Measurements from ENCODE around the gene JARID2. TPM values are rescaled to one million over a fixed set of nuclear protein-coding genes. Genes with fewer than 3 reads are reported as not detected.
A peak's percentile ranks its signal among the peaks of the same experiment; 100 is the strongest.

The JARID2 gene
- total RNA-seq, 4 donors from 2014 or later: 20.0 to 29.4 (median 23.9) TPM

- peaks cover 83% of the 10 kb centered on the region for H3K36me3 ChIP-seq
- no peak for DNase-seq (ENCODE audit: low spot score in 2 of 2)
- H3K27ac ChIP-seq: no peak overlapping the region
- H3K27me3 ChIP-seq: no peaks in the 10 kb centered on the region
- peaks cover 7% of the 10 kb centered on the region for H3K4me1 ChIP-seq
- WGBS: 73% methylated on average over 18 of the region's 21 CpGs
- no peak for TF ChIP-seq CTCF (IDR thresholded peaks at IDR 0.05)
- no peak for TF ChIP-seq POLR2A (IDR thresholded peaks at IDR 0.05)
- TF ChIP-seq POLR2AphosphoS5 (IDR thresholded peaks at IDR 0.05): no peak
- no peak for TF ChIP-seq EP300 (IDR thresholded peaks at IDR 0.05)
- H3K4me3 ChIP-seq: no peak overlapping the region
- no peaks in the 10 kb centered on the region for H3K9me3 ChIP-seq
Measured at GRCh38 chr6:15513801-15514711, 268.2 kb downstream of the JARID2 start.

- peaks cover 87% of the 10 kb centered on the region for H3K36me3 ChIP-seq
- no peak overlapping the region for H3K27ac ChIP-seq
- H3K9me3 ChIP-seq: no peaks in the 10 kb centered on the region
- DNase-seq (ENCODE audit: low spot score in 2 of 2): no peak
- H3K4me3 ChIP-seq: no peak overlapping the region
- TF ChIP-seq CTCF (IDR thresholded peaks at IDR 0.05) (no peak), POLR2A (IDR thresholded peaks at IDR 0.05) (no peak), EP300 (IDR thresholded peaks at IDR 0.05) (no peak), POLR2AphosphoS5 (IDR thresholded peaks at IDR 0.05) (no peak)
- peaks cover 7% of the 10 kb centered on the region for H3K4me1 ChIP-seq
- 99% methylated on average over 6 of the region's 6 CpGs for WGBS
- no peaks in the 10 kb centered on the region for H3K27me3 ChIP-seq
Measured at GRCh38 chr6:15515226-15515625, 269.4 kb downstream of the JARID2 start.

- DNase-seq (ENCODE audit: low spot score in 2 of 2): no peak
- Histone ChIP-seq H3K9me3 (no peaks in the 10 kb centered on the region), H3K36me3 (peaks cover 90% of the 10 kb centered on the region), H3K4me3 (no peak overlapping the region), H3K4me1 (peaks cover 7% of the 10 kb centered on the region), H3K27me3 (no peaks in the 10 kb centered on the region), H3K27ac (no peak overlapping the region)
- no peak for TF ChIP-seq CTCF (IDR thresholded peaks at IDR 0.05)
- TF ChIP-seq EP300 (IDR thresholded peaks at IDR 0.05): no peak
- TF ChIP-seq POLR2AphosphoS5 (IDR thresholded peaks at IDR 0.05): no peak
- no peak for TF ChIP-seq POLR2A (IDR thresholded peaks at IDR 0.05)
- 86% methylated on average over 18 of the region's 18 CpGs for WGBS
Measured at GRCh38 chr6:15515660-15516375, 269.9 kb downstream of the JARID2 start.

- peak in 1 of 2 donors; percentile 45 for DNase-seq (ENCODE audit: low spot score in 2 of 2)
- no peak for TF ChIP-seq CTCF (IDR thresholded peaks at IDR 0.05)
- 93% methylated on average over 13 of the region's 13 CpGs for WGBS
- peaks cover 88% of the 10 kb centered on the region for H3K36me3 ChIP-seq
- H3K9me3 ChIP-seq: no peaks in the 10 kb centered on the region
- no peaks in the 10 kb centered on the region for H3K27me3 ChIP-seq
- H3K27ac ChIP-seq: no peak overlapping the region
- no peak overlapping the region for H3K4me3 ChIP-seq
- H3K4me1 ChIP-seq: peaks cover 11% of the 10 kb centered on the region
Measured at GRCh38 chr6:15516378-15516777, 270.5 kb downstream of the JARID2 start.

GRCh38 chr6:15516923-15517560, 271.2 kb downstream of the JARID2 start:
- Histone ChIP-seq H3K27me3 (no peaks in the 10 kb centered on the region), H3K9me3 (no peaks in the 10 kb centered on the region), H3K4me1 (peaks cover 15% of the 10 kb centered on the region), H3K27ac (no peak overlapping the region), H3K36me3 (peaks cover 82% of the 10 kb centered on the region), H3K4me3 (no peak overlapping the region)
- 97% methylated on average over 26 of the region's 29 CpGs for WGBS
- peak in 1 of 2 donors; percentile 57 for DNase-seq (ENCODE audit: low spot score in 2 of 2)
- no peak for TF ChIP-seq EP300 (IDR thresholded peaks at IDR 0.05)
- TF ChIP-seq POLR2AphosphoS5 (IDR thresholded peaks at IDR 0.05): no peak

All from suprapubic skin (tissue), 4 donors.